KMS-11 (cell line): ENCODE data around the gene TCF12.
"Not testable (repeated sequence)": the region's sequence is repeated elsewhere in the genome, so short reads cannot be mapped to it uniquely, and the experiment has no call there.

Experiments
- H2AFZ ChIP-seq: fragments of 200-600 bp; sonication (generic); 2 replicates; pipeline ENCODE4 v1.6.1; 2016; ENCODE audit warnings: antibody characterized with exemption, mixed run types, low read depth
- H3K27ac ChIP-seq: fragments of 200-600 bp; sonication (generic); 2 replicates; pipeline ENCODE4 v1.6.1; 2016; ENCODE audit warnings: mild to moderate bottlenecking, mixed run types
- H3K27me3 ChIP-seq: fragments of 200-600 bp; sonication (generic); 2 replicates; pipeline ENCODE4 v1.6.1; 2017; ENCODE audit warnings: mild to moderate bottlenecking, low read depth, mixed run types, moderate library complexity; ENCODE audit not compliant: insufficient read depth
- H3K36me3 ChIP-seq: fragments of 200-600 bp; sonication (generic); 2 replicates; pipeline ENCODE4 v1.6.1; 2017; ENCODE audit warnings: mild to moderate bottlenecking, mixed run types; ENCODE audit not compliant: insufficient read depth
- H3K4me1 ChIP-seq: fragments of 200-600 bp; sonication (generic); 2 replicates; pipeline ENCODE4 v1.6.1; 2016; ENCODE audit warnings: mild to moderate bottlenecking, low read depth, mixed run types; ENCODE audit not compliant: poor library complexity, severe bottlenecking
- H3K4me2 ChIP-seq: fragments of 200-600 bp; sonication (generic); 2 replicates; pipeline ENCODE4 v1.7.0; 2016; ENCODE audit warnings: mild to moderate bottlenecking, mixed run types
- H3K4me3 ChIP-seq: fragments of 200-600 bp; sonication (generic); IDR thresholded peaks from 2 replicates; pipeline ENCODE4 v1.6.1; 2017; ENCODE audit warnings: low read depth, low read length, mixed read lengths; ENCODE audit not compliant: insufficient read depth
- H3K79me2 ChIP-seq: fragments of 200-600 bp; sonication (generic); 2 replicates; pipeline ENCODE4 v1.6.1; 2016; ENCODE audit warnings: low read depth, mixed run types; ENCODE audit not compliant: insufficient read depth
- H3K9ac ChIP-seq: fragments of 200-600 bp; sonication (generic); 2 replicates; pipeline ENCODE4 v1.6.1; 2016; ENCODE audit warnings: mild to moderate bottlenecking, mixed run types
- H4K20me1 ChIP-seq: fragments of 200-600 bp; sonication (generic); 2 replicates; pipeline ENCODE4 v1.6.1; 2016; ENCODE audit warnings: mild to moderate bottlenecking, mixed run types; ENCODE audit not compliant: insufficient read depth
- CTCF ChIP-seq: fragments of 200-600 bp; sonication (generic); conservative IDR thresholded peaks from 2 replicates; pipeline ENCODE4 v1.6.1; 2017; ENCODE audit warnings: low read depth, mild to moderate bottlenecking, antibody characterized with exemption, low read length, moderate library complexity, mixed read lengths

Gene TCF12

GRCh38 chr15:57160823-57161560 is 242.5 kb downstream of the TCF12 start:
- H4K20me1 ChIP-seq, result no peaks in the 10 kb centered on the region
- no peak overlapping the region for H3K27ac ChIP-seq
- H3K4me1 ChIP-seq, result no peaks in the 10 kb centered on the region
- TF ChIP-seq CTCF, result no peak
- no peak overlapping the region for H2AFZ ChIP-seq
- H3K27me3 ChIP-seq, result no peaks in the 10 kb centered on the region
- no peaks in the 10 kb centered on the region for H3K79me2 ChIP-seq
- no peaks in the 10 kb centered on the region for H3K36me3 ChIP-seq
- no peak overlapping the region for H3K4me3 ChIP-seq
- H3K4me2 ChIP-seq, result no peak overlapping the region
- no peak overlapping the region for H3K9ac ChIP-seq

- H3K4me1 ChIP-seq, H3K27ac ChIP-seq, H3K36me3 ChIP-seq: not testable (repeated sequence)
Measured at GRCh38 chr15:57164251-57164650, 245.8 kb downstream of the TCF12 start.

GRCh38 chr15:57165992-57166391 is 247.5 kb downstream of the TCF12 start:
- no peak overlapping the region for H3K9ac ChIP-seq
- no peaks in the 10 kb centered on the region for H4K20me1 ChIP-seq
- no peaks in the 10 kb centered on the region for H3K4me1 ChIP-seq
- no peak overlapping the region for H3K4me2 ChIP-seq
- H3K79me2 ChIP-seq, result no peaks in the 10 kb centered on the region
- no peak overlapping the region for H3K27ac ChIP-seq
- TF ChIP-seq CTCF, result no peak
- no peaks in the 10 kb centered on the region for H3K36me3 ChIP-seq
- H3K27me3 ChIP-seq, result no peaks in the 10 kb centered on the region
- H3K4me3 ChIP-seq, result no peak overlapping the region
- H2AFZ ChIP-seq, result no peak overlapping the region

More at GRCh38 chr15:57164251-57164650, 245.8 kb downstream of the TCF12 start:
- not testable (repeated sequence) for H3K27me3 ChIP-seq, H4K20me1 ChIP-seq, H2AFZ ChIP-seq, H3K9ac ChIP-seq, H3K4me2 ChIP-seq, H3K79me2 ChIP-seq, H3K4me3 ChIP-seq

- H3K36me3 ChIP-seq, result no peaks in the 10 kb centered on the region
- H3K4me2 ChIP-seq, result no peak overlapping the region
- no peak overlapping the region for H2AFZ ChIP-seq
- no peaks in the 10 kb centered on the region for H3K79me2 ChIP-seq
- no peaks in the 10 kb centered on the region for H4K20me1 ChIP-seq
- no peaks in the 10 kb centered on the region for H3K27me3 ChIP-seq
- H3K27ac ChIP-seq, result no peak overlapping the region
- TF ChIP-seq CTCF, result no peak
- no peak overlapping the region for H3K4me3 ChIP-seq
- H3K9ac ChIP-seq, result no peak overlapping the region
- no peaks in the 10 kb centered on the region for H3K4me1 ChIP-seq
Measured at GRCh38 chr15:57167821-57168395, 249.5 kb downstream of the TCF12 start.

GRCh38 chr15:57169643-57170042 is 251.2 kb downstream of the TCF12 start:
- no peaks in the 10 kb centered on the region for H3K79me2 ChIP-seq
- no peak for TF ChIP-seq CTCF
- H3K27ac ChIP-seq, result no peak overlapping the region
- H3K9ac ChIP-seq, result no peak overlapping the region
- H3K4me3 ChIP-seq, result no peak overlapping the region
- H3K4me2 ChIP-seq, result no peak overlapping the region
- H3K36me3 ChIP-seq, result no peaks in the 10 kb centered on the region
- no peaks in the 10 kb centered on the region for H4K20me1 ChIP-seq
- H2AFZ ChIP-seq, result no peak overlapping the region
- no peaks in the 10 kb centered on the region for H3K4me1 ChIP-seq
- no peaks in the 10 kb centered on the region for H3K27me3 ChIP-seq
